GM12865 (cell line): ENCODE data around the gene UROC1.
"Not testable (repeated sequence)": the region's sequence is repeated elsewhere in the genome, so short reads cannot be mapped to it uniquely, and the experiment has no call there.

Source experiments
- DNase-seq: peaks from one replicate; pipeline ENCODE4 v3.0.0; 2010; ENCODE audit warnings: low read depth
- H3K4me3 ChIP-seq: 2 replicates; pipeline ENCODE4 v1.5.1; 2011; ENCODE audit warnings: mild to moderate bottlenecking, low read depth, low read length, control low read depth
- TF ChIP-seq, protein P1 (sequence below): IDR thresholded peaks from 2 replicates; pipeline ENCODE4 v1.5.1; 2011; ENCODE audit warnings: low read length, control low read depth, low read depth, inconsistent platforms; ENCODE audit not compliant: insufficient read depth; ENCODE audit errors: missing control alignments

The UROC1 gene

DNA sequence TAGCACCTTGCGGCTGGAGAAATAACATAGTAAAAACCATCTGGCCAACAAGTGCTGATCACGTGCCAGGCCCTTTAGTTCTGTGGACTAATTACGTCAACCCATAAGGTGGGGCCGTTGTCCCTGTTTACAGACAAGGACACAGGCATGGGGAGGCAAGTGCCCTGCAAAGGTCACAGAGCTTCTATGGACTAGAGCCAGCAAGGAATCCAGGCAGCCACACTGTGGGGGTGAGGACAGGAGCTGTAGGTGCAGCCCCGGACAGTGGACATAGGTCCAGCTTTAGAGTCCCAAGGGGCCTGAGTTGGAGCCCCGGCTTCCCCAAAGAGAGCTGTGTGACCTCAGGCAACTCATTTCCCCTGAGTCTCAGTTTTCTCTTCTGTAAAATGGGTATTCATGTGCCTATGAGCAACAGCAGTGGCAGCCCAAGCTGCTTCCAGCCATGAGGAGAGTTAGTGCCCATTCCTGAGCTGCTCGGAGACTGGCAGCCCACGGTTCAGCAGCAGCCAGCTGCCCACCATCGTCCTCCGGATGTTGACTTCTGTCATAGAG lies 20.2 kb upstream of the UROC1 start:
- no peak overlapping the region for H3K4me3 ChIP-seq
- TF ChIP-seq, protein P1, sequence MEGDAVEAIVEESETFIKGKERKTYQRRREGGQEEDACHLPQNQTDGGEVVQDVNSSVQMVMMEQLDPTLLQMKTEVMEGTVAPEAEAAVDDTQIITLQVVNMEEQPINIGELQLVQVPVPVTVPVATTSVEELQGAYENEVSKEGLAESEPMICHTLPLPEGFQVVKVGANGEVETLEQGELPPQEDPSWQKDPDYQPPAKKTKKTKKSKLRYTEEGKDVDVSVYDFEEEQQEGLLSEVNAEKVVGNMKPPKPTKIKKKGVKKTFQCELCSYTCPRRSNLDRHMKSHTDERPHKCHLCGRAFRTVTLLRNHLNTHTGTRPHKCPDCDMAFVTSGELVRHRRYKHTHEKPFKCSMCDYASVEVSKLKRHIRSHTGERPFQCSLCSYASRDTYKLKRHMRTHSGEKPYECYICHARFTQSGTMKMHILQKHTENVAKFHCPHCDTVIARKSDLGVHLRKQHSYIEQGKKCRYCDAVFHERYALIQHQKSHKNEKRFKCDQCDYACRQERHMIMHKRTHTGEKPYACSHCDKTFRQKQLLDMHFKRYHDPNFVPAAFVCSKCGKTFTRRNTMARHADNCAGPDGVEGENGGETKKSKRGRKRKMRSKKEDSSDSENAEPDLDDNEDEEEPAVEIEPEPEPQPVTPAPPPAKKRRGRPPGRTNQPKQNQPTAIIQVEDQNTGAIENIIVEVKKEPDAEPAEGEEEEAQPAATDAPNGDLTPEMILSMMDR = no peak
- no peak for DNase-seq

DNA sequence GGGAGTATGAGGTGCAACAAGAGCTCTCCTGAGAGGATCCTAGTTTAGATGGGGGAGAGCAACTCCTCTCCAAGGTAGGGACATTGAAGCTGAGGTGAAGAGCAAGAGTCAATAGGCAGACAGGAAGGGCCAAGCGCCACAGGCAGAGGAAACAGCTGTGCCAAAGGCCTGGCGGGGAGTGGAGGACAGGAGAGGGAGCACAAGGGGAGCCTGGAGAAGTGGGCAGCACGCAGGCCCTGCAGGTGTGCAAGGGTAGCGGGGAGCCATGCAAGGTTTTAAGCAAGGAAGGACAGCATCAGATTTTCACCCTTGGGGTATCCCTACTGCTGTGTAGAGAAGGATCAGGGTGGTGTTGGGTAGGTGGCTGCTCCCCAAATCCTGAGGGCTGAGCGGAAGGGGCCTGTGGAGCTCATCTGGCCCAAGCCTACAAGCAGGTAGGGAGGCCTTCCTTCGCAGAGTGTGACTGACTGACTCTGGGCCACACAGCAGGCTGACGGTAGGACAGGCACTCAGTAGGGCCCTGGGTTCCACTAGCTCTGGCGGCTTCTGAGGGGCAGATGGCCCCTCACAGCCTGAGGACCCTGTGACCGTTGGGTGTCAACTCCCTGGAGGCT lies 19.6 kb upstream of the UROC1 start:
- no peak for DNase-seq
- TF ChIP-seq, protein P1 = no peak
- H3K4me3 ChIP-seq = no peak overlapping the region

DNA sequence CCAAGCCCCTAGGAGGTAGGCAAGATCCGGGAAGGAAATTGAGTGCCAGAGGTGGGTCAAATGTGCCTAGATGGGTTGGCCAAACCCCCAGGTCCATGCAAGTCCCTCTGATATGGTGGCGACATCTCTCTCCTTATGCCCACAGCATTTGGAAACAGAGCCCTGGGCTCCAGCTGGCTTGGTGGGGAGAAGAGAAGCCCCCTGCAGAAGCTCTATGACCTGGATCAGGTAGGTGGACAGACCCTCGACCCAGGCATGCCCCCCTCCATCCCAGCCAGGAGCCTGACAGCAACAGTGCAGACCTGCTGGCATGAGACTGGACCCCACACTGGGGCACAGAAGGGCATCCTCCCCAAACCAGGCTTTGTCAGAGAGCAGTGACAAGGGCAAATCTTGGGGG lies 18.6 kb upstream of the UROC1 start:
- H3K4me3 ChIP-seq = no peak overlapping the region
- no peak for DNase-seq
- TF ChIP-seq, protein P1 = no peak

DNA sequence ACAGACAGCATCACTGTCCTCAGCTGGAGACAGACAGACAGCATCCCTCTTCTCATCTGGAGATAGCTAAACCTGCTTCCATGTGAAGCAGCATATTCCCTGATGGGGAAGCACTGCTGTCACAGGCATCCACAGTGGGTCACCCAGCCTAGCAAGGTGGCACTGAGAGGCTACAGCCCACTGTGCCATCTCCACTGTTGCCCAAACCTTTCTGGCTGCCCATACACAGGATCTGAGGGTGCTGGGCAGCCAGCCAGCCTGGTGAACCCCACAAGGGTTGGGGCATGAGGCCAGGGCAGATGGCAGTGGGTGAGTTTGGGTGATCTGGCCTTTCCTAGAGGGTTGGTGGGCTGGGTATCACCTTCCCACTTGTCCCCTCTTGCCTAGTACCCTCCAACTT lies 18.1 kb upstream of the UROC1 start:
- DNase-seq = no peak
- TF ChIP-seq, protein P1 = no peak
- H3K4me3 ChIP-seq = no peak overlapping the region

DNA sequence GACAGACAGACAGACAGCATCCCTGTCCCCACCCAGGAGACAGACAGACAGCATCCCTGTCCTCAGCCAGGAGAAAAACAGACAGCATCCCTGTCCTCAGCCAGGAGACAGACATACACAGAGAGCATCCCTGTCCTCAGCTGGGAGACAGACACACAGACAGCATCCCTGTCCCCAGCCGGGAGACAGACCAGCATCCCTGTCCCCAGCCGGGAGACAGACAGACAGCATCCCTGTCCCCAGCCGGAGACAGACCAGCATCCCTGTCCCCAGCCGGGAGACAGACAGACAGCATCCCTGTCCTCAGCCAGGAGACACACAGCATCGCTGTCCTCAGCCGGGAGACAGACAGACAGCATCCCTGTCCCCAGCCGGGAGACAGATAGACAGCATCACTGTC lies 17.1 kb upstream of the UROC1 start:
- not testable (repeated sequence) for H3K4me3 ChIP-seq, DNase-seq

DNA sequence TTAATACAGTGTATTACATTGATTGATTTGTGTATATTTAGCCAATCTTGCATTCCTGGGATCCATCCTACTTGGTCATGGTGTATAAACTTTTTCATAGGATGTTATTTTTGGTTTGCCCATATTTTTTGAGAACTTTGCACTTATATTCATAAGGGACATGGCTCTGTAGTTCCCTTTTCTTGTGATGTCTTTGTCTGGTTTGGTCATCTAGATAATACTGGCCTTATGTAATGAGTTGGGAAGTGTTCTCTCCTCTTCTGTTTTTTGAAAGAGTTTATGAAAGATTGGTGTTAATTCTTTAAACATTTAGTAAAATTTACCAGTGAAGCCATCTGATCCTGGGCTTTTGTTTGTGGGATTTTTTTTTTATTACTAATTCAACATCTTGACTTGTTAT lies 15.9 kb upstream of the UROC1 start:
- H3K4me3 ChIP-seq = no peak overlapping the region
- DNase-seq = no peak
- TF ChIP-seq, protein P1 = no peak

DNA sequence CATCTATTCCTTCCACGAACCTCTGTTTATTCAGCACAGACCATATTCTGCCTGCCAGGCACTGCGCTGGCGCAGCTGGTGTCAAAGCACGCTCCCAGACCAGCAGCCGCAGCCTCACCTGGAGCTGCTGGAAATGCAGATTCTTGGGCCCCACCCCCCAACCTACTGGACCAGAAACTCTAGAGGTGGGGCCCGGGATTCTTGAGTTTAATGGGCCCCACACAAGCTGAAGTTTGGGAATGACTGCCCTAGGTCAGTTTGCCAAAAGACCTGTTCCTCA lies 13.4 kb upstream of the UROC1 start:
- DNase-seq = no peak
- TF ChIP-seq, protein P1 = no peak
- no peak overlapping the region for H3K4me3 ChIP-seq
